OCI-LY3 (cell line): Measurements from ENCODE around the gene ANP32A.

Source experiments
- CTCF ChIP-seq: fragments of 200-600, 300-600 bp; sonication (generic); IDR thresholded peaks from 2 replicates; pipeline ENCODE4 v1.5.1; 2014; ENCODE audit warnings: antibody characterized with exemption, low read length, low read depth
- EZH2phosphoT487 ChIP-seq: fragments of 200-600 bp; shearing (Covaris generic); IDR thresholded peaks from 2 replicates; pipeline ENCODE4 v1.6.1; 2018; ENCODE audit warnings: antibody characterized with exemption, mixed run types, low read depth

GRCh38 chr15:68774521-68775235, 46.0 kb downstream of the ANP32A start:
- TF ChIP-seq CTCF = no peak
- TF ChIP-seq EZH2phosphoT487 = no peak
